H9 (cell line): Measurements from ENCODE around the gene SATB1. TPM values are rescaled to one million over a fixed set of nuclear protein-coding genes. Genes with fewer than 3 reads are reported as not detected.
A peak's percentile ranks its signal among the peaks of the same experiment; 100 is the strongest.

ENCODE experiments used
- DNase-seq: peaks from one replicate; pipeline ENCODE4 v3.0.0-alpha.2; 2017
- H2AFZ ChIP-seq: one replicate; pipeline ENCODE4 v1.6.1; 2013; ENCODE audit warnings: mild to moderate bottlenecking, low read length, control low read depth, moderate library complexity
- H2AK5ac ChIP-seq: 2 replicates; pipeline ENCODE4 v1.6.1; 2013; ENCODE audit warnings: low read length, control low read depth, mixed read lengths; ENCODE audit not compliant: insufficient read length
- H2BK120ac ChIP-seq: one replicate; pipeline ENCODE4 v1.6.1; 2013; ENCODE audit warnings: low read depth, mild to moderate bottlenecking, low read length, control low read depth, inconsistent platforms; ENCODE audit not compliant: poor library complexity, severe bottlenecking
- H2BK12ac ChIP-seq: 2 replicates; pipeline ENCODE4 v1.6.1; 2013; ENCODE audit warnings: low read length, control low read depth, mixed read lengths, low read depth; ENCODE audit not compliant: insufficient read length
- H2BK15ac ChIP-seq: 2 replicates; pipeline ENCODE4 v1.6.1; 2013; ENCODE audit warnings: low read depth, low read length, control low read depth
- H2BK20ac ChIP-seq: one replicate; pipeline ENCODE4 v1.6.1; 2013; ENCODE audit warnings: low read depth, mild to moderate bottlenecking, low read length, control low read depth, inconsistent platforms; ENCODE audit not compliant: poor library complexity, severe bottlenecking
- H2BK5ac ChIP-seq: 2 replicates; pipeline ENCODE4 v1.6.1; 2013; ENCODE audit warnings: low read length, control low read depth, mixed read lengths; ENCODE audit not compliant: insufficient read length
- H3K14ac ChIP-seq: 2 replicates; pipeline ENCODE4 v1.6.1; 2013; ENCODE audit warnings: low read length, control low read depth; ENCODE audit not compliant: insufficient read depth
- H3K18ac ChIP-seq: 2 replicates; pipeline ENCODE4 v1.6.1; 2013; ENCODE audit warnings: low read depth, mild to moderate bottlenecking, mixed read lengths, low read length, control low read depth; ENCODE audit not compliant: insufficient read length
- H3K23ac ChIP-seq: 2 replicates; pipeline ENCODE4 v1.6.1; 2013; ENCODE audit warnings: low read length, control low read depth, mixed read lengths, low read depth; ENCODE audit not compliant: insufficient read length
- H3K23me2 ChIP-seq: 2 replicates; pipeline ENCODE4 v1.6.1; 2013; ENCODE audit warnings: low read depth, mild to moderate bottlenecking, mixed read lengths, low read length, control low read depth; ENCODE audit not compliant: insufficient read length, poor library complexity, severe bottlenecking
- H3K27ac ChIP-seq: 2 replicates; pipeline ENCODE4 v1.5.1; 2013; ENCODE audit warnings: low read length, control low read depth, mixed read lengths, low read depth; ENCODE audit not compliant: insufficient read length
- H3K27me3 ChIP-seq: 2 replicates; pipeline ENCODE4 v1.6.1; 2013; ENCODE audit warnings: low read length, control low read depth, inconsistent platforms; ENCODE audit not compliant: insufficient read depth
- H3K4ac ChIP-seq: 2 replicates; pipeline ENCODE4 v1.6.1; 2013; ENCODE audit warnings: low read depth, mild to moderate bottlenecking, control low read depth, inconsistent platforms, low read length, moderate library complexity
- H3K4me1 ChIP-seq: 2 replicates; pipeline ENCODE4 v1.6.1; 2013; ENCODE audit warnings: low read length, control low read depth, inconsistent platforms; ENCODE audit not compliant: insufficient read depth
- H3K4me2 ChIP-seq: 2 replicates; pipeline ENCODE4 v1.6.1; 2013; ENCODE audit warnings: low read length, control low read depth, mixed read lengths; ENCODE audit not compliant: insufficient read length, insufficient read depth
- H3K56ac ChIP-seq: 2 replicates; pipeline ENCODE4 v1.6.1; 2013; ENCODE audit warnings: low read depth, mild to moderate bottlenecking, mixed read lengths, low read length, control low read depth; ENCODE audit not compliant: insufficient read length
- H3K79me1 ChIP-seq: 2 replicates; pipeline ENCODE4 v1.6.1; 2013; ENCODE audit warnings: low read depth, mild to moderate bottlenecking, moderate library complexity, low read length, control low read depth, inconsistent platforms; ENCODE audit not compliant: insufficient read depth, poor library complexity, severe bottlenecking
- H3K79me2 ChIP-seq: 2 replicates; pipeline ENCODE4 v1.6.1; 2013; ENCODE audit warnings: low read length, control low read depth, inconsistent platforms; ENCODE audit not compliant: insufficient read depth
- H3K9ac ChIP-seq: 2 replicates; pipeline ENCODE4 v1.6.1; 2013; ENCODE audit warnings: low read length, control low read depth, mixed read lengths; ENCODE audit not compliant: insufficient read length; ENCODE audit errors: extremely low read depth
- H3K9me3 ChIP-seq: one replicate; pipeline ENCODE4 v1.6.1; 2013; ENCODE audit warnings: low read depth, low read length, inconsistent platforms; ENCODE audit not compliant: control insufficient read depth
- H3T11ph ChIP-seq: one replicate; pipeline ENCODE4 v1.6.1; 2013; ENCODE audit warnings: mild to moderate bottlenecking, low read length, control low read depth, inconsistent platforms
- H4K20me1 ChIP-seq: one replicate; pipeline ENCODE4 v1.6.1; 2013; ENCODE audit not compliant: control insufficient read depth, insufficient read length, insufficient read depth
- H4K5ac ChIP-seq: 2 replicates; pipeline ENCODE4 v1.6.1; 2013; ENCODE audit warnings: low read depth, mild to moderate bottlenecking, mixed read lengths, low read length, control low read depth; ENCODE audit not compliant: insufficient read length
- H4K8ac ChIP-seq: replicated peaks from 2 replicates; pipeline ENCODE4 v1.6.1; 2013; ENCODE audit warnings: low read length, control low read depth, mixed read lengths, low read depth; ENCODE audit not compliant: insufficient read length
- H4K91ac ChIP-seq: 2 replicates; pipeline ENCODE4 v1.6.1; 2013; ENCODE audit warnings: low read depth, mild to moderate bottlenecking, moderate library complexity, mixed read lengths, low read length, control low read depth; ENCODE audit not compliant: insufficient read length
- H3K27ac Mint-ChIP-seq, 3 experiments: 2 replicates in 2 of 3; 3 replicates in 1 of 3; pipeline ENCODE4 v1.8.0; 2020 to 2021; ENCODE audit warnings: mixed read lengths in 3 of 3, mild to moderate bottlenecking in 1 of 3, moderate library complexity in 1 of 3
- H3K27me3 Mint-ChIP-seq: 2 replicates; pipeline ENCODE4 v1.8.0; 2021; ENCODE audit warnings: low read depth, mild to moderate bottlenecking, moderate library complexity, mixed read lengths
- H3K36me3 Mint-ChIP-seq, 3 experiments: 2 replicates in 2 of 3; 3 replicates in 1 of 3; pipeline ENCODE4 v1.8.0; 2020 to 2021; ENCODE audit warnings: low read depth in 3 of 3, mixed read lengths in 3 of 3; ENCODE audit not compliant: insufficient read depth in 1 of 3
- H3K4me1 Mint-ChIP-seq, 2 experiments: 2 replicates each; pipeline ENCODE4 v1.8.0; 2020; ENCODE audit warnings: mixed read lengths in 2 of 2
- H3K4me3 Mint-ChIP-seq, 2 experiments: 2 replicates in 1 of 2; 3 replicates in 1 of 2; pipeline ENCODE4 v1.8.0; 2020 to 2021; ENCODE audit warnings: mild to moderate bottlenecking in 2 of 2, mixed read lengths in 2 of 2, moderate library complexity in 1 of 2
- H3K9me3 Mint-ChIP-seq, 2 experiments: 2 replicates in 1 of 2; 3 replicates in 1 of 2; pipeline ENCODE4 v1.8.0; 2020; ENCODE audit warnings: mild to moderate bottlenecking in 2 of 2, mixed read lengths in 2 of 2, moderate library complexity in 1 of 2
- CTCF ChIP-seq: fragments of 200-600 bp; sonication (generic); conservative IDR thresholded peaks from 3 replicates; pipeline ENCODE4 v1.8.0; 2021; ENCODE audit warnings: antibody characterized with exemption, mild to moderate bottlenecking
- WGBS: extraction: QIAGEN DNeasy Blood & Tissue Kit; methylation state at CpG from one replicate; pipeline ENCODE4 v1.1.7; 2013; ENCODE audit warnings: missing lambda C conversion rate, low lambda C conversion rate, mixed read lengths; ENCODE audit not compliant: insufficient read length; ENCODE audit errors: extremely low coverage; 5-methylcytosine and 5-hydroxymethylcytosine counted together
- total RNA-seq: library from RNA; stranded (reverse); gene quantifications from 2 replicates; pipeline ENCODE4 v1.2.1, GENCODE V29; 2021

The SATB1 gene
- total RNA-seq, 1 experiment from 2014 or later, result 30.7 TPM

- no peak overlapping the region for H2BK120ac ChIP-seq
- no peak overlapping the region for H2BK12ac ChIP-seq
- H3K23me2 ChIP-seq, result peaks cover 19% of the 10 kb centered on the region
- Mint-ChIP-seq H3K4me1 (peaks cover 25 to 40% of the 10 kb centered on the region in 2 experiments), H3K4me3 (peak overlapping the region; percentile 81 to 90), H3K9me3 (no peaks in the 10 kb centered on the region; a peak in 2 of 5 replicates), H3K27me3 (peaks cover 38% of the 10 kb centered on the region), H3K36me3 (peaks cover 0 to 2% (median 0%) of the 10 kb centered on the region in 3 experiments; a peak in 4 of 7 replicates), H3K27ac (no peak overlapping the region)
- H2AFZ ChIP-seq, result no peak overlapping the region
- DNase-seq, result no peak
- no peak overlapping the region for H3K4ac ChIP-seq
- H4K5ac ChIP-seq, result no peak overlapping the region
- H3K18ac ChIP-seq, result no peak overlapping the region
- H2AK5ac ChIP-seq, result no peak overlapping the region
- H3K9ac ChIP-seq, result peak overlapping the region; percentile 18
- no peak overlapping the region for H3K23ac ChIP-seq
- H2BK15ac ChIP-seq, result no peak overlapping the region
- H4K91ac ChIP-seq, result no peak overlapping the region
- H4K20me1 ChIP-seq, result no peaks in the 10 kb centered on the region
- peaks cover 5% of the 10 kb centered on the region; the same call in 1 of the 2 replicates for H3K4me1 ChIP-seq
- H3K9me3 ChIP-seq, result no peaks in the 10 kb centered on the region
- no peak overlapping the region; the same call in 1 of the 2 replicates for H3K14ac ChIP-seq
- no peak overlapping the region for H3K56ac ChIP-seq
- H3K27me3 ChIP-seq, result peaks cover 7% of the 10 kb centered on the region; the same call in 1 of the 2 replicates
- no peak for TF ChIP-seq CTCF
- H3K4me2 ChIP-seq, result peak overlapping the region; percentile 88
- H2BK20ac ChIP-seq, result no peak overlapping the region
- no CpG with 5 or more reads among the region's 11 CpGs for WGBS
- no peak overlapping the region for H3T11ph ChIP-seq
- no peaks in the 10 kb centered on the region for H3K79me2 ChIP-seq
- H3K79me1 ChIP-seq, result no peaks in the 10 kb centered on the region
- H3K27ac ChIP-seq, result no peak overlapping the region
- no peak overlapping the region for H2BK5ac ChIP-seq
- H4K8ac ChIP-seq, result no peak overlapping the region
Observed at GRCh38 chr3:18442756-18443664, 17.9 kb upstream of the SATB1 start.
